NOMO-1 treated with dmso at 0.1 percent for 144 hours (cell line): ENCODE measurements around the gene RNF2.
"Not testable (repeated sequence)": the region's sequence is repeated elsewhere in the genome, so short reads cannot be mapped to it uniquely, and the experiment has no call there.

Experiments used
- DNase-seq: peaks from one replicate; lab custom pipeline; 2025; ENCODE audit not compliant: unreplicated experiment; lab: John Stamatoyannopoulos, UW

RNF2 gene

DNA sequence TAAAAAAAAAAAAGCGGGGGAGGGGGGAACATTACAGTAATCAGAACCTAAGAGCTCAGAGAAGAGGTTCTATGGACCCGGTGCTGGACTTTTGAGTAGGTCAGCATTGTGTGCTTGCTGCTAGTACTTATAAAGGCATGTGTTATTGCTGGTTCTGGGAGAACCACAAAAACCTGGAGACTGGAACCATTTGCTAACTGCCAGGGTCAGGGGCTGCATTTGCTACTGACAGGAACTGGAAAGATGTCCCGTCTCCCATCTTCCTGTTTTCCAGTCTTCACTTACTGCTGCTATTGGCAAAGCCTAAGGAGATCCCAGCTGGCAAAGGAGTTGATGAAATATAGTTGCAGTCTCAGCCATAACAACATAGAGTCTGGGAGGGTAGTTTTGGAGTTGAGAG is 4.3 kb downstream of the RNF2 start:
- no peak for DNase-seq

DNA sequence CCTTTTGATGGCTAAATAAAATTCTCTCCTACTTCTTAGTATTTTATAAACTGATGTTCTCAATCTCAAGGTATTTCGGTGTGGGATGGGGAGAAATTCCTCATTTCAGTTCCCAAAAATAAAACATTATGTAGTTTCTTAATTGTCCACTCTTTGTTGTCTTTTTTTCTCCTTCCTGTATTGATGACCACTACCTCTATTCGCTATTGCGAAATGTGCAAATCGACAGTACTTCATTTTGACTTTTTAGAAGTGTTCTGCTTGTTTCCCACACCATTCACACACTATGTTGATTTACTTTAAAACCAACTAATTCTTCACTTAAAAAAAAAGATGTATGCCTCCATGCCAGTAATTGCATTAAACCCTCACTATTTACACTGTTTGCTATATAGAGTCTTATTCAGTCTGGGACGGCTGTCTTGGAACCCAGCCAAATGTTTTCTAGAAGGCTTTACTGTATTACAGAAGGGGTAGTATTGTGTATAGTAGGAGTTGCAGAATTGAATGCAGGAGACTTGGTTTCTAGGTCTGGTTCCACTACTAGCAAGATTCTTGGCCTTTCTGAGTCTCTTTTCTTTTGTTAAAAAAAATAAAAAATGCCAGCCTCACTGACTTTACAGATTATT is 5.6 kb downstream of the RNF2 start:
- no peak for DNase-seq

DNA sequence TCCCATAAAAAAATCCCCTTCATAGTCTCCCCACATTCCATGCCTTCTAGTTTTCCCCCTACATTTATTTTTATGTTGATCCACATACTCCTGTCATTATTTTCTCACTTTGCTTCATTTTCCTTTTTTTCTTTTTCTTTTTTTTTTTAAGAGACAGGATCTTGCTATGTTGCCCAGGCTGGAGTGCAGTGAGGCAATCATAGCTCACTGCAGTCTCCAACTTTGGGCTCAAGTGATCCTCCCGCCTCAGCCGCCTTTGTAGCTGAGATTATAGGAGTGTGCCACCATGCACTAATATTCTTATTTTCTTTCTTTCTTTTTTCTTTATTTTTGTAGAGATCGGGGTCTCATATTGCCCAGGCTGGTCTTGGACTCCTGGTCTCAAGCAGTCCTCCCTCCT is 7.8 kb downstream of the RNF2 start:
- no peak for DNase-seq

DNA sequence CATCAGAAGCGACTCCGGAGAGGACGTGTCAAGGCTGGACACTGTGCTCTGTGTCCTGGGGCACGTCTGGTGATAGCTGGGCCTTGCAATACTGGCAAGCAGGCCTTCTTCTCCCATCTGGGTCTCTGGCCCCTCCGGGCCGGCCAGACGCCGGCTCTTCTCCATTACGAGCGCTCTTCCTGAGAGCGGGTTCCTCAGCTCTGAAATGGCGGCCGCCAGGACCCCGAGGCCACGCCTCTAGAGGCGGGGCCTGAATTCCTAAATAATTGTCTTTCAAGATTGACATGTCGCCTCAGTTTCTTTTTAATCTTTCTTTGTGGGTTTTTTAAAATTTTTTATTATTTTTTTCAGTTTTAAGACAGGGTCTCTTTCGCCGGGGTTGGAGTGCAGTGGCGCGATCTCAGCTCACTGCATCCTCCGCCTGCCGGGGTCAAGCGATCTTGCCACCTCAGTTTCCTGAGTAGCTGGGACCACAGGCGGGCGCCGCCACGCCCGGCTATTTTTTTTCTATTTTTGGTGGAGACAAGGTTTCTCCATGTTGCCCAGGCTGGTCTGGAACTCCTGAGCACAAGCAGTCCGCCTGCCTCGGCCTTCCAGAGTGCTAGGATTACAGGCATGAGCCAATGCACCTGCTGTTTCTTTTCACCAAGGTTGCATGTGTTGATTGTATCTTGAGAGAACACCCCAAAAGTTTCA is 9.2 kb downstream of the RNF2 start:
- DNase-seq, result no peak

DNA sequence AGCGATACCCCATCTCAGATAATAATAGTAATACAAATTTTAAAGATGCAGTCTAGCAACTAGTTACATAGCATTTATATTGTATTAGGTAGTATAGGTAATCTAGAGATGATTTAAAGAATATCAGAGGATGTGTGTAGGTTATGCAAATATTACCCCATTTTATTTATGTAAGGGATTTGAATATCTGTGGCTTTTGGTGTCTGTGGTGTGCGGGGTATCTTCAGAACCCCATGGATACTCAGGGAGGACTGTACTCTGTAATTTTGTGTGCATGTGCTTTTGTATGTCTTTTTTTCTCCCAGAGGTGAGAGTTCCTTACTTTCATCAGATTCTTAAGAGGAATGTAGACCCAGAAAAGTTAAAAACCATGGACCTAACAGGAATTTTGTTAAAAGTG is 12.8 kb downstream of the RNF2 start:
- DNase-seq, result no peak

DNA sequence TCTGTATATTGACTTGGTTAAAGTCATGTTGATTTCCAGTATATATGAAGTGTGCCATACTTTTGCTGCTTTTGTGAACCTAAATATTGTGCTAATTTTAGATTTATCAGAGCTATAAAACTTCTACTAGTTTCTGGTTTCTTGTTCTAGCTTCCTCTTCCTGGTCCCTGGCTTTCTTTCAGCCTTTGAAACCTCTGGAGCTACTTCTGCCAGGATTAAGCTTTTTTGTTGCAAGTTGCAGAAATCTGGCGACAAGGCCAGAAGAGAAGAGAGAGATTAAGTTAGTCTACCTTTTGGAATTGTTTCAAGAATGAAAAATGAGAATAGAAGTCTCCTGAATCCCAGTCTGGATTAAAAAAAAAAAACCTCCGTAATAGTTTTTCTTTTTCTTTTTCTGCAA is 13.5 kb downstream of the RNF2 start:
- DNase-seq, result no peak

DNA sequence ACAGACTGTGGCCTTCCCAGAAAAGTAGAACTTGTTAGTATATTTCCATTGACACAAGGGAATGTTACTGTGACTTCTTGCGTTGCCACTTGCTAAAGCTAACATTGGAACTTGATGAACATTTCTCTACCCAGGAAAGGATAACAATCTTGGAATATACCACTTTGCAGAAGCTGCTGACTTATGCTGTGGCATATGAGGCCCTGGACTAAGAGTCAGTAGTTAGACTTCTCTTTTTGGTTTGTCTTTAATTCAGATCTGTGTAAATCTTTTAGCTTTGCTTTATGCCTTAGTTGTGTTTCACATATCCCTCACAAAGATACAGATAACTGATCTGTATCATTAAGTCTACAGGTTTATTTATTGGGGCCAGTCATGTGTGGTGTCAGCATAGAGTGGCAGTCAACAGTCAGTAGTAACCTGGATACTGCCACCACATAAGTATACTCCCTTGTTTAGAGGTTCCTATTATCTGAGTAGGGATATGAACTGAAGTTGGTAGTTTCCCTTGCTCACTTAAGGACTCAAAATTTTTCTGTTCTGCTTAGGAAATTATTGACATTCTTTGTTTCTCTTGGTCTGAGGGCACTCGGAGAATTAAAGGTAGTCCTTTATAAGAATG is 14.7 kb downstream of the RNF2 start:
- DNase-seq, result no peak

DNA sequence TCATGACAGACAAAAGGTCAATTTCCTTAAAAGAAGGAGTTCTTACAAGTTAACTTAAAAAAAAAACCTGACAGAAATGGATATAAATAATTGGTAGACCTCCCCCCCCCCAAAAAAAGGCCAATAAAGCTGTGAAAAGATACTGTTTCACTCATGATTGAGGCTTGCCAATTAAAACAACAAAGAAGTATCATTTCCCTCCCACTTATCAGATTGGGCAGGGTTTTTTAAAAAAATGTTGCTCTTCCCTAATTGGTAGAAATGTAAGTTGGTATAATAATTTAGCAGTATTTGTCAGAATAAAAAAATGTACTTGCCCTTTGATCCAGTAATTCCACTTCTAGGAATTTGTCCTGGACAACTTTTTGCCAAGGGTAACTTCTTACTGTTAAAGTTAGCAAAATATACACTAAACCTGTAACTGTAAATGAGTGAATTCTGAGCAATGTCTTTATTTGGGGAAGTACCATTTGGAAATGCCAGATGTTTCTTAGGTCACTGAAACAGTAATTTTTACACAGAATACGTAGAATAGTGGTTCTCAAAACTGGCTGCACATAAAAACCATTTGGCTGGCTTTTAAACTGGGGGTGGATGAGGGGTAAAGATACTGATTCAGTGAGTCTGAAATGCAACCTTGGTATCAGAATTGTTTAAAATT is 17.5 kb downstream of the RNF2 start:
- DNase-seq, result no peak

DNA sequence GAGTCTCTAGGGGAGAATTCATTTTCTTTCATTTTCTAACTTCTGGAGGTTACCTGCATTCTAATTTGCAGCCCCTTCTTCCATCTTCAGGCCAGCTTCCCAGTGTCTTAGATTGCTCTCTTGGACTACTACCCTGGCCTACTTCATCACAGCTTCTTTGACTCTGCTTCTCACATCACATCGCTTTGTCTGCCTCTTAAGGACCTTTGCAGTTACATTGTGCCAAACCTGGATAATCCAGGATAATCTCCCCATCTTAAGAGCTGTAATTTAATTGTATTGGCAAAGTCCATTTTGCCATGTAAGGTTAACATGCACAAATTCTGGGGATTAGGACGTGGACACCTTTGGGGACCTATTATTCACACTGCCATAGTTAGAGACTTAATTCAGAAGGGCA is 18.4 kb downstream of the RNF2 start:
- DNase-seq, result no peak

DNA sequence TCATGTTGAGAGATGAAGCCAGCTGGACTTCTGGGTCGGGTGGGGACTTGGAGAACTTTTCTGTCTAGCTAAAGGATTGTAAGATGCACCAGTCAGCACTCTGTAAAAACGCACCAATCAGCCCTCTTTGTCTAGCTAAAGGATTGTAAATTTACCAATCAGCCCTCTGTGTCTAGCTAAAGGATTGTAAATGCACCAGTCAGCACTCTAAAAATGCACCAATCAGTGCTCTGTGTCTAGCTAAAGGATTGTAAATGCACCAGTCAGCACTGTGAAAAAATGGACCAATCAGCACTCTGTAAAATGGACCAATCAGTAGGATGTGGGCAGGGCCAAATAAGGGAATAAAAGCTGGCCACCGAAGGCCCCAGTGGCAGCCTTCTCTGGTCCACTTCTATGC is 19.6 kb downstream of the RNF2 start:
- not testable (repeated sequence) for DNase-seq

DNA sequence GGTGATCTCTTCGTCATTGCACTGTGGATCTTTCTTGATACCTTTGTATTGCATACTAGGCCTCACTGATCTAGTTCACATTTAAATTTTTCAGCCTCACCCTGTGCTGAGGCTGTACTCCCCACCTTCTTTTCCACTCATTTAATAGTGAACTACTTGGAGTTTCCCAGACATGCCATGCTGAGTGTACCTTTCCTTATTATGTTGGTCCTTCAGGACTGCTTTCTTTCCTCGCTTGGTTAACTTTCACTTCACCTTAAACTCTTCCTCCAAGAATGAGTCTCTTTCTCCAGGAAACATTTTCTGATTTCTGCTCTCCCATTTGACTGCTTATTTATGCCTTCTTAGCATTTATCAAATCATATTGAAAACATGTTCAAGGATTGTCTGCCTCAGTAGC is 20.8 kb downstream of the RNF2 start:
- DNase-seq, result no peak

DNA sequence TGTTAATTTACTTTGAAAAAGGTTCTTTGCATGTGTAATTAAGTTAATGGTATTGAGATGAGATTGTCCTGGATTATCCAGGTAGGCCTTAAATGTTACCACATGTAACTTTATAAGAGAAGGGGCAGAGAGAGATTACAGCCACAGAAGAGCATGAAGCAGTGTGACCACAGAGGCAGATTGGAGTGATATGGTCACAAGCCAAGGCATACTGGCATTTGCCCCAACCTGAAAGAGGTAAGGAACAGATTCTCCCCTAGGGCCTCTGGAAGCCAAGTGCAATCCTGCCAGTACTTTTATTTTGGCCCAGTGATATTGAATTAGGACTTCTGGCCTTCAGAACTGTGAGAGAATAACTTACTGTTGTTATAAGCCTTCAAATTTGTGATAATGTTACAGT is 23.0 kb downstream of the RNF2 start:
- DNase-seq, result no peak

DNA sequence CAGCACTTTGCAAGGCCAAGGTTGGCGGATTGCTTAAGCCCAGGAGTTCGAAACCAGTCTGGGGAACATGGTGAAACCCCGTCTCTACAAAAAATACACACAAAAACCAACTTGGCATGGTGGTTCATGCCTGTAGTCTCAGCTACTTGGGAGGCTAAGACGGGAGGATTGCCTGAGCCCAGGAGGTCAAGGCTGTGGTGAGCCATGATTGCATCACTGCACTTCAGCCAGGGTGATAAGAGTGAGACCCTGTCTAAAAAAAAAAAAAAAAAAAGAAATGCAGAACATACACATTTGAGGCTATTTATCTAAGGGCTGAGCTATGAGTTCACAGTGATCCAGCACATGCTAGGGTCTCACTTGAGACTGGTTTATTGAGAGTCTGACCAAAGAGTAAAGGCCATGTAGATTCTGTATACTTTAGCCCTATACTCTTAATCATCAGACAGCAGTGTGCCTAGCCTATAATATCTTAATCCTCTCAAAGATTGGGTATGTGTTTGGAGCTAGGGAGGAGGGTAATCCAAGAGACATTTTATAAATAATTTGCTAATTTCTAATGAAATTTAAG is 23.9 kb downstream of the RNF2 start:
- no peak for DNase-seq

DNA sequence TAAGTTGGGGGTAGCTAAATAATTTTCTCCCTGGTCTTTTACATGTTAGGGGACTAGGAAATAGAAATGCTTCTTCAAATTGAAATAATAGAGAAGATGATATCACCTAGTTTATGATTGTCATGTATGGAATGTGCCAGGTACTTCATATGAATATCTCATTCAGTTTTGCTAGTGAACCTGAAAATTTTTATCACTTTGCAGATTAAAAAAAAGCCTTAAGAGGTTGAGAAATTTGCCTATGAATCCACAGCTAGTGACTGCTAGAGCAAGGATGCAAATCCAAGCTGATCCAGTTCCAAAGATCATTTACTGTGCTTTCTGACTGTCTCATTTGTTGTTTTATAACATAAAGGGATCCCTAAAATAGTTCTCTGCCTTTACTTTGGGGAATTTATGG is 24.7 kb downstream of the RNF2 start:
- no peak for DNase-seq

DNA sequence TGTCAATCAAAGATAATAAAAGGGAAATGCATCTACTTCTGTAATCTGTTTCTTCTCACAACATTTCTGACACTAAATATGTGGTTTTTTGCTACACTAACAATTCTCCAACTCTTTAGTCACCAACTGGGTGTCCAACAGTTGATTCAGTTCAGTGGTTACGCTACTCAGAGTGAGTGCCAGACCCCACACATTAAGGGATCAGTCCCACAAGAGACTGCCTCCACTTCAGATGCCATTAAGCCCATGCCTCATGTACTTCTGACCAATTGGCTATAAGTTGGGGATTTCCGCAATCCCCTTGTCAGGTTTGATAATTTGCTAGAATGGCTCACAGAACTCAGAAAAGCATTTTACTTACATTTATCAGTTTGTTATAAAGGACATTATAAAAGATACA is 28.4 kb downstream of the RNF2 start:
- no peak for DNase-seq

DNA sequence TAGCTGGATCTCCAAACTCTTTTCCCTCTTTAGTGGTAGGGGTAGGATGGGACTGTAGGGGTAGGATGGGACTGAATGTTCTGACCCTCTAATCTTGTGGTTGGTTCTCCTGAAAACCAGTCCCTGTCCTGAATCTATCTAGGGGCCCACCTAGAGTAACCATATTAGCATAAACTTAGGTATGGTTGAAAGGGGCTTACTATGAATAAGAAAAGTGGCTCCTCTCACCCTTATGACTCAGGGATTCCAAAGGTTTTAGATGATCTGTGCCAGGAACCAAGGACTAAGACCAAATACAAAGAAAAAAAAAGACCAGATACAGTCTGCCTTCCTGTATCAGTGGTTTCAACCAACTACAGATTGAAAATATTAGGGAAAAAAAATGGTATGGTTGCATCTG is 28.9 kb downstream of the RNF2 start:
- no peak for DNase-seq

DNA sequence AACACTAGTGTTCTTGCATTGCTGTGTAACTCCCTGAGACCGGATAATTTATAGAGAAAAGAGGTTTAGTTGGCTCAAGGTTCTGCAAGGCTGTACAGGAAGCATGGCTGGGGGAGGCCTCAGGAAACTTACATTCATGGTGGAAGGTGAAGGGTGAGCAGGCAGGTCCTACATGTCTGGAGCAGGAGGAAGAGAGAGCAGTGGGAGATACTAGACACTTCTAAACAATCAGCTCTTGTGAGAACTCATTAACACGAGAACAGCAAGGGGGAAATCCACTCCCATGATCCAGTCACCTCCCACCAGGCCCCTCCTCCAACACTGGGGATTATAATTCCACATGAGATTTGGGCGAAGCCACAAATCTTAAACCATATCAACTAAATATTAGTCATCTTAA is 30.1 kb downstream of the RNF2 start:
- DNase-seq, result no peak

DNA sequence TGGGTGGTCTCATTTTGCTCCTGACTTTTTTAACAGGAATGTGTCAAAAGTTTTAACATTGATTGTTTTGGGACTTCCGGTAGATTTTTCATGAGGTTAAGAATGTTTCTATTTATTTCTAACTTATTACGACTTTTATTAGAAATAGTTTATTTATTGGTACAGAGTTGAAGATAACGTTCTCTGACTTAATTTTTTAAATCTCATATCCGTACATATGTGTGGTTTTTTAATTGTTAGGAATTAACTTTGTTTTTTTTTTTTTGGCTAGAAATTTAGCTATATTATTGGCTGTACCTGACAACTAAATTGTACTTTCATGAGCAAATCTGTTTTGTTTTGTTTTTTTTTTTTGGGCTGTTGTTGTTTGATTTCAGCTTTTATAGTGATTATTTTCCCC is 32.0 kb downstream of the RNF2 start:
- no peak for DNase-seq

DNA sequence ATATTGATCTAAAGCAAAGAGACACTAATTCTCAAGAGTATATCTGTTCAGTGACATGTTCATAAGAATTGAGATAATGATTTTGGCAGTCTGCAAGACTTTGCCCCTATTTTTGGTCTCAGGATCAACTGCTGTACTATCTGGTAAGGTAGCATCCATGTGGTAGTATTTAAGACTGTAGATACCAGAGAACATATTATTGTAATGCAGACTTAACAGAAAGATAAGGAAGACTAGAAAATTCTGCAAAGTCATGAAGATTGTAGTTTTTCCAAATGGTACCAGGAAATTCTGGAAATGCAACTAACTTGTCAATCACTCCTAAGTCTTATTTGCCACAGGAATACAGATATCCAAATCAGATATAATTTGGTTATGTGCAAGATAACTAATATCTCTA is 35.1 kb downstream of the RNF2 start:
- DNase-seq, result no peak

DNA sequence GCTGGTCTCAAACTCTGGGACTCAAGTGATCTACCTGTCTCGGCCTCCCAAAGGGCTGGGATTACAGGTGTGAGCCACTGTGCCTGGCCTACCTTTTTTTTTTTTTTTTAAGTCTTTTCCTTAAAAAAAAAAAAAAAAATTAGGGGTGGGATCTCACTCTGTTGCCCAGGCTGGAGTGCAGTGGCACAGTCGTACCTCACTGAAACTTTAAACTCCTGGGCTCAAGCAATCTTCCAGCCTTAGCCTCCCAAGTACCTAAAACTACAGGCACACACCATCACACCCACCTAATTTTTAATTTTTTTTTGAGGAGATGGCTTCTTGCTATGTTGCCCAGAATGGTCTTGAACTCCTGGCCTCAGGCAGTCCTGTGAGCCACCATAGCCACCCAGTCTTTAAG is 38.5 kb downstream of the RNF2 start:
- DNase-seq, result no peak

DNA sequence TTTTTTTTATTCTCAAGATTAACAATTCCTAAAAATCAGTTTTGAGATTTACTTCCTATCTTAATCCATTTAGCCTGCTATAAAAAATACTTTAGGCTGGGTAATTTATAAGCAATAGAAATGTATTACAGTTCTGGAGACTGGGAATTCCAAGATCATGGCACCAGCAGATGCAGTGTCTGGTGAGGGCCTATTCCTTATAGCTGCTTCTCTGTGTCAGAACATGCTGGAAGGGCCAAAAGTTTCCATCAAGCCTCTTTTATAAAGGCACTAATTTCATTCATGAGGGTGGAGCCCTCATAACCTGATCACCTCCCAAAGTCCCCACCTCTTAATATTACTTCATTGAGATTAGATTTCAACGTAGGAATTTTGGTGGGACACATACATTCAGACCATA is 41.7 kb downstream of the RNF2 start:
- no peak for DNase-seq

DNA sequence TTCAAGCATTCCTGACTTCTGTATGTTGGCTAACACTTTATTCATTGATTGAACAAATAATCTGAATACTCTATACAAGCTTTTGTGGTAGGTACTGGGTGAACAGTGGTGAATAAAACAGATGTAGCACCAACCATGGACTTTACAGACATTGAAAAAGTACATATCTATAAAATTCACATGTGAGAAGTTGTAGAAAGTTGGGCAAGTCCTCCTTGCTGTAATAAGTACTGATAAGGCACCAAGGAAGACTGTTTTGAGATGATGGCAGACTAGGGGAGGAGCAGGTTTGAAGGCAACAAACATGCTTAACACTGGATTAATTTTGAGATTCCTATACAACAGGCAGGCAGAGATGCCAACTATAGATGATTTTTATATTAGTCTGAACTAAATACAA is 42.4 kb downstream of the RNF2 start:
- DNase-seq, result no peak
